CD1c-positive myeloid dendritic cell (primary cell): ENCODE measurements around the gene PRELID2.
"Not testable (repeated sequence)": the region's sequence is repeated elsewhere in the genome, so short reads cannot be mapped to it uniquely, and the experiment has no call there.

Experiments
- DNase-seq: peaks from one replicate; pipeline ENCODE4 v3.0.0-alpha.2; 2016; ENCODE audit errors: extremely low spot score

PRELID2 gene

GRCh38 chr5:145750199-145750598 is 84.9 kb downstream of the PRELID2 start:
- DNase-seq, result no peak

- DNase-seq, result peak; percentile 3
Measured at GRCh38 chr5:145743396-145744061, 91.6 kb downstream of the PRELID2 start.

GRCh38 chr5:145739843-145740242 is 95.3 kb downstream of the PRELID2 start:
- no peak for DNase-seq

GRCh38 chr5:145738227-145738626 is 96.9 kb downstream of the PRELID2 start:
- DNase-seq, result no peak

GRCh38 chr5:145737578-145737977 is 97.6 kb downstream of the PRELID2 start:
- DNase-seq, result no peak

- not testable (repeated sequence) for DNase-seq
Measured at GRCh38 chr5:145729956-145730355, 105.2 kb downstream of the PRELID2 start.

- no peak for DNase-seq
Measured at GRCh38 chr5:145723516-145723915, 111.6 kb downstream of the PRELID2 start.

GRCh38 chr5:145718956-145719355 is 116.2 kb downstream of the PRELID2 start:
- no peak for DNase-seq

GRCh38 chr5:145715412-145715811 is 119.7 kb downstream of the PRELID2 start:
- no peak for DNase-seq

- no peak for DNase-seq
Measured at GRCh38 chr5:145712245-145712644, 122.9 kb downstream of the PRELID2 start.

- no peak for DNase-seq
Measured at GRCh38 chr5:145711417-145711816, 123.7 kb downstream of the PRELID2 start.
